ENCODE data around the gene PRSS33. TPM values are rescaled to one million over a fixed set of nuclear protein-coding genes. Genes with fewer than 3 reads are reported as not detected.

Gene PRSS33
- total RNA-seq, 1 donor from 2014 or later: not detected

- DNase-seq (ENCODE audit: low read depth): peak; percentile 45
Measured at GRCh38 chr16:2777231-2777902, 10.0 kb downstream of the PRSS33 start, which contains the start of gene ELOB. Gene ELOB, minus strand, starts transcription at chr16:2777280. Its CDS starts 41 bp downstream, at chr16:2777239.

DNA sequence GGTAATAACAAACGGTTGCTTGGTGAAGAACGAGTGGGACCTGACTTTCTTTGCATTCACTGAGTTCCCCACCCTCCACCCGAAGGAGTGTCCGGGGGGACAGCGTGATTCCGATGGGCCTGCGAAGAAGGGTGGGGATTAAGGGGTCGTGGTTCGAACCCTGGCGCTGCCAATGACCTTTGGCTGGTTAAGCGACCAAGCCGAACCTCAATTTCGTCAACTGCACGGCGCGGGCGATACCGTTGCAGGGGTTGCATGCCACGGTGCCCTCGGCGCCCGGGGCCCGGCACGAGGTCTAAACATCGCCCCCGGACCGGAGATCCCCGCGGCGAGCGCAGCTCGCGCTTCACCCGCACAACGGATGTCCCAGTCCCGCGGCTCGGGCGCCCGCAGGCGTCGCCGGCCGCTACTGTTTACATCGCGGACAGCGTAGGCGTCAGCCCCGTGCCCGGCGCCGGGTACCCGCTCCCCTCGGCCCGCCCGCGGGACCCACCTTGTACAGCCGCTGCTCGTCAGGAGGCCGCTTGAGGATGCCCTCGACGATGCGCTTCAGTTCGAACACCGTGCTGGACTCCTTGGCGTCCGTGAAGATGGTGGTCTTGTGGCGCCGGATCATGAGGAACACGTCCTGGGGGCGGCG is 10.7 kb downstream of the PRSS33 start:
- no peak for DNase-seq (ENCODE audit: low read depth)

- no peak for DNase-seq (ENCODE audit: low read depth)
Measured at GRCh38 chr16:2775765-2776499, 11.4 kb downstream of the PRSS33 start.

GRCh38 chr16:2775131-2775716 is 12.1 kb downstream of the PRSS33 start:
- no peak for DNase-seq (ENCODE audit: low read depth)

DNA sequence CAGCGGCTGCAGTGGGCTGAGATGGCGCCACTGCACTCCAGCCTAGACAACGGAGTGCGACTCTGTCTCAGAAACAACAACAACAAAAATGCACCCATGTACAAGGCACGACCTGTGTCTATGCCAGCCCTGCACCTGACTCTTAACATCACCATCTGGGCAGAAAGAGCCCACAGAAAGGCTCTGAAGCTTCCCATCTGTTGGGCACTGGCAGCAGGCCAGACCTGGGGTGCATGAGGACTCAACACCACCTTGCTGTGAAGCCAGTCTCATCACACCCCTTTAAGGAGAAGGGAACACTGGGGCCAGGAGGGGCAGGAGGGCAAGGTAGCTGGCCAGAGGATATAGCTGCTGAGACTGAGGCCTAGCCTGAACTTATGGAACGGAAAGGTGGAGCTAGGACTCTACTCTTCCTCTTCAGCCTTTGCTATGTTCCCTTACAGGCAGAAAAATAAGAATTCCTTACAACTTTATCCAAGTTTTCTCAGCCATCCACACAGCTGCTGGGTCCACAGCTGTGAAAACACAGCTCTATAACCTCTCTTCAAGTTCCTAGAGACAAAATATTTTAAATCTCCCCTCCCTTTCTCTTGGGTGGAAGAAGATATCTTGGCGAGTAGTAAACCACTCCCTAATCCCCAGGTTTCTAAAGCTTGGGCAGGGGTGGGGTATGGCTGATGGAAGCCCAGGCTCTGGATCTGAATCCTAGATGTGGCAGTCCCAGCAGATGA is 13.0 kb downstream of the PRSS33 start:
- DNase-seq (ENCODE audit: low read depth): no peak

DNA sequence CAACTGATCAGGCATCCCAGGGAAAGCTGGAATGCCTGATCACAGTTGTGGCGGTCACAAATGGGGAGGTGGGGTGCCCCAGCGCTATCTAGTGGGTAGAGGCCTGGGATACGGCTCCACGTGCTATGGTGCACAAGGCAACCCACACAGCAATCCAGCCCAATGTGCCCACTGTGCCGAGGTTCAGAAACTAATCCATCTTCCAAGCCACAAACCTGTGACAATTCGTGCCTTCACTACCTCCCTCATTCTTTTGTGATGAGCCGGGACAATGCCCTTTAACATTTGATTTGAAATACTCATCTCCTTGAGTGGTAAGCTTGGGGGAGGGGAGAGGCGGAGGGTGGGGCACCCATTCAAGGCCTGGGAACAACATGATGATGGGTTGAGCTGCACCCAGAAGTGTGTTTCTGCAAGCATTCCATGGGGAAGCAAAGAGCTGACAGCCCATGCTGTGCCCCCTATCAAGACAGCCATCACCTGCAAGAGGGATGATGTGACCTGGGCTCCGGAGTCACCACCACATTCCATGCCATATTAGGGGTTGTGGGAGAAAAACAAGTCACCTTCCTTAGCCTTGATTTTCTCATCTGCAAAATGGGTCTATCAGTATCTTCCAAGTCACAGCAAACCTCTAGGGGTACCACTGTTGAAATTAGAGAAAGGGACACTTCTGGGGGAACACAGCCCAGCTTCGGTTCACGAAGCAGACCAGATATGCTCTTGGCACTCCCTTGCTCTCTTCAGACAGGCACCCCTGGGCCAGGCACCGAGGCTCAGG is 14.0 kb downstream of the PRSS33 start:
- DNase-seq (ENCODE audit: low read depth): no peak

GRCh38 chr16:2771496-2772402 is 15.6 kb downstream of the PRSS33 start:
- DNase-seq (ENCODE audit: low read depth): no peak

DNA sequence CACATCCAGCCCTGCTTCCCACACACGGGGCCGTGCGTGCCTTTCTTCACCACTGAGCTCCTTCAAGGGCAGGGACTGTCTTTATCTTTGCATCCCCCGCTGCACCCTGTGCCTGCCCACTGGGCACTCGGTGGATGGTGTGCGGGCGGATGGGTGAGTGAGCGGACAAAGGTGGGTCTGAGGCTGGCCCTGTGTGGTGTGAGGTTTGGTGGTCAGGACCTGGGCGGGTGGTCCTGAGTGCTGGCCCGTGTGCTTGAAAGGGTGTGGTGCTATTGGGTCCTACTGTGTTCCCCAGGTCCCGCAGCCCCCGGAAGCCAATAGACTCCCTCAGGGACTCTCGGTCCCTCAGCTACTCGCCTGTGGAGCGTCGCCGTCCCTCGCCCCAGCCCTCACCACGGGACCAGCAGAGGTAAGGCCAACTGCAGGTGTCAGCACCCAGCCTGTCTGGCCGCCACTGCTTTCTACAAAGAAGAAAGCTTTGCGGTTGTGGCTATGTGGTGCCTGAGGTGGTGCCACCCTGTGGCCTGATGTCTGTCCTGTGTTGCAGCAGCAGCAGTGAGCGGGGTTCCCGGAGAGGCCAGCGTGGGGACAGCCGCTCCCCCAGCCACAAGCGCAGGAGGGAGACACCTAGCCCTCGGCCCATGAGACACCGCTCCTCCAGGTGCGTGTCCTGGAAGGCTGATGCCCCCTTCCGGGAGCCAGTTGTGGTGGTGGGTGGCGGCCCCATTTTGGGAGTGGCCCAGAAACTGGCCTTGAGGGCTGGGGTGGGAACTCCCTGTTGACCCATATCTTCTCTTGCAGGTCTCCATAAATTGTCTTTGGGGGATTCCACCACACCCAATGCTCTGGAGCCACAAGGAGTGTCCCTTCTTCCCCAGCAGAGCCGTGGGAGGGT is 17.1 kb downstream of the PRSS33 start:
- no peak for DNase-seq (ENCODE audit: low read depth)

- no peak for DNase-seq (ENCODE audit: low read depth)
Measured at GRCh38 chr16:2769675-2770056, 17.7 kb downstream of the PRSS33 start.

GRCh38 chr16:2769100-2769529 is 18.2 kb downstream of the PRSS33 start:
- DNase-seq (ENCODE audit: low read depth): no peak

DNA sequence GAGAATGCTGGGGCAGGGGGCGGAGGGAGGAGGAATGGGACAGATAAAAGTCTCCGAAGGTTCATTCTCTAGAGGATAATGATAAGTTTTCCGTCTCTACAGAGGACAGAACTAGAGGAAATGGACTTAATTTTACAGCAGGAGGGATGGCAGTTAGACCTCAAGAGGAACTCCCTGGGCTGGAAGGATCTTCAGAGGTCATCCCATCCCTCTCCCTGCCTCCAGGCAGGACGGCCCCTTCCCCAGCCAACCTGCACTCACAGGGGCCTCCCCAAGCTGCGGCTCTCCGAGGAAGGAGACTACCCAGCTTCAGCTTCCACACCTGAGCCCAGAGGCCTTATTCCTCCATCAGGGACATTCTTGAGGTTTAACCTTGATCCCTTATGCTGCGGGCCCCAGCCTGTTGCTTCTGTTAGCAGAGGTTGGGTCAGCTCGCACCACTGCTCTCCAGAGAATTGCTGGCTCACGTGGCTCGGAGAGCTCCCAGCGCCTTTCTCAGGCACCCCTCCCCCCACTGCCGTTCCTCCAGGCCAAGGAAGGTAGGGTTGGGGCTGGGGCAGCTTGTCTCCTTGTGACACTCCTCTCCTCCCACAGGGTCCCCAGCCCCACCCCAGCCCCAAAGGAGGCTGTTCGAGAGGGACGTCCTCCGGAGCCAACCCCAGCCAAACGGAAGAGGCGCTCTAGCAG is 18.8 kb downstream of the PRSS33 start:
- no peak for DNase-seq (ENCODE audit: low read depth)

- DNase-seq (ENCODE audit: low read depth): no peak
Measured at GRCh38 chr16:2767891-2768290, 19.5 kb downstream of the PRSS33 start.

- no peak for DNase-seq (ENCODE audit: low read depth)
Measured at GRCh38 chr16:2767140-2767731, 20.1 kb downstream of the PRSS33 start.

DNA sequence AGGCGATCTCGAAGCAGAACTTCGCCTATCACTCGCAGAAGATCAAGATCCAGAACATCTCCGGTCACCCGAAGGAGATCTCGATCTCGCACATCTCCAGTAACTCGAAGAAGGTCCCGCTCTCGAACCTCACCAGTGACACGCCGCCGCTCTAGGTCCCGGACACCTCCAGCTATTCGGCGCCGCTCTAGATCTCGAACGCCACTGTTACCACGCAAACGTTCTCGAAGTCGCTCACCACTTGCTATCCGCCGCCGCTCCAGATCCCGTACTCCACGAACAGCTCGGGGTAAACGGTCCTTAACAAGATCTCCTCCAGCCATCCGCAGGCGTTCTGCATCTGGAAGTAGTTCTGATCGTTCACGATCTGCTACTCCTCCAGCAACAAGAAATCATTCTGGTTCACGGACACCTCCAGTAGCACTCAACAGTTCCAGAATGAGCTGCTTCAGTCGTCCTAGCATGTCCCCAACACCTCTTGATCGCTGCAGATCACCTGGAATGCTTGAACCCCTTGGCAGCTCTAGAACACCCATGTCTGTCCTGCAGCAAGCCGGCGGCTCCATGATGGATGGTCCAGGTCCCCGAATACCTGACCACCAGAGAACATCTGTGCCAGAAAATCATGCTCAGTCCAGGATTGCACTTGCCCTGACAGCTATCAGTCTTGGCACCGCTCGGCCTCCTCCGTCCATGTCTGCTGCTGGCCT is 20.8 kb downstream of the PRSS33 start:
- no peak for DNase-seq (ENCODE audit: low read depth)

- DNase-seq (ENCODE audit: low read depth): no peak
Measured at GRCh38 chr16:2765462-2766404, 21.6 kb downstream of the PRSS33 start.

- DNase-seq (ENCODE audit: low read depth): no peak
Measured at GRCh38 chr16:2764718-2765117, 22.6 kb downstream of the PRSS33 start.

All from renal cortical epithelial cell (primary cell).